M059J (cell line): ENCODE measurements around the gene XBP1. TPM values are rescaled to one million over a fixed set of nuclear protein-coding genes. Genes with fewer than 3 reads are reported as not detected.
"Not testable (repeated sequence)": the region's sequence is repeated elsewhere in the genome, so short reads cannot be mapped to it uniquely, and the experiment has no call there.

ENCODE experiments used
- DNase-seq: peaks from one replicate; pipeline ENCODE4 v3.0.0-alpha.2; 2012; ENCODE audit warnings: low read depth
- total RNA-seq: library from RNA; depleted of rRNA; stranded (reverse); fragments of >200 nt; shearing (Covaris generic); gene quantifications from 2 replicates; pipeline ENCODE4 v1.2.3, GENCODE V29; 2014

Gene XBP1
- total RNA-seq, 1 experiment from 2014 or later = 177 TPM

- DNase-seq = no peak
Observed at GRCh38 chr22:28792491-28793383, 7.6 kb downstream of the XBP1 start.

DNA sequence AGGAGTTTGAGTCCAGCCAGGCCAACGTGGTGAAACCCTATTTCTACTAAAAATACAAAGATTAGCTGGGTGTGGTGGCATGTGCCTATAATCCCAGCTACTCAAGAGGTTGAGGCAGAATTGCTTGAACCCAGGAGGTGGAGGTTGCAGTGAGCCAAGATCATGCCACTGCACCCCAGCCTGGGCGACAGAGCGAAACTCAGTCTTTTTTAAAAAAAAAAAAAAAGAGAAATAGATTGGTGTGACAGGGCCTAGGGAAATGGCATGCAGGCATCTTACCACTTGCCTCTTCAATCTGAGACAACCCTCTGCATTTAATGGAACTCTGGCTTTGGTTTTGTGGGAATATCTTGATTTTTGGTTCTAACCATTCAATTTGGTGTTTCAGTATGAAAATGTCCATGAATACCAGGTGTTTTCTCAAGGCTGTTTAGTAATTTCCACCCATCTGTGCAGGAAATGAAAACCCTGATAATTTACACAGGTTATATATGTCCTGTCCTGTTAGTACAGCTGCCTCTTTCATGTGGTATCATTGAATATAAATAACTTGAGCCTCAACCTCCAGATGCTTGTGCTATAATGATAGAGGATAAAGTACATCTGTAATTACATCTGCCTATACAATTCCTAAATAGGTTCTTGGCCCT, 8.4 kb downstream of the XBP1 start:
- no peak for DNase-seq

- DNase-seq = no peak
Observed at GRCh38 chr22:28791124-28791523, 9.2 kb downstream of the XBP1 start.

DNA sequence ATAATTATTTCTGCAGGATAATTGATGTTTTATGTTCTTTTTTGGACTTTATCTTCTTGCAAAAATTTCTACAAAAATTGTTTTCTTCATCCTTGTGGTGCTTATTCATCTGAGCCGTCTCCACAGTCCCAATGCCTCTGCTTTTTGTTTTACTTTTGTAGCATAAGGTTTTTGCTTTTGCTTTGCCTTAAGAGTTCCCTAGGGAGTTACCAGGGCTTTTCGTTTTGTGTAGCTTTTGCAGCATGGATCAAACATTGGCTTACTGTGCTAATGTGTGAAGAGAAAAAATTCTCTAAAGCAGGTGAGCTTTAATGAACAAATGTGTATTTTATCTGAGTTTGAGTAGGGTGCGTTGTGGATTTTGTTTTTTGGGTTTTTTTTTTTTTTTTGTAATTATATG, 11.8 kb downstream of the XBP1 start:
- DNase-seq = no peak

DNA sequence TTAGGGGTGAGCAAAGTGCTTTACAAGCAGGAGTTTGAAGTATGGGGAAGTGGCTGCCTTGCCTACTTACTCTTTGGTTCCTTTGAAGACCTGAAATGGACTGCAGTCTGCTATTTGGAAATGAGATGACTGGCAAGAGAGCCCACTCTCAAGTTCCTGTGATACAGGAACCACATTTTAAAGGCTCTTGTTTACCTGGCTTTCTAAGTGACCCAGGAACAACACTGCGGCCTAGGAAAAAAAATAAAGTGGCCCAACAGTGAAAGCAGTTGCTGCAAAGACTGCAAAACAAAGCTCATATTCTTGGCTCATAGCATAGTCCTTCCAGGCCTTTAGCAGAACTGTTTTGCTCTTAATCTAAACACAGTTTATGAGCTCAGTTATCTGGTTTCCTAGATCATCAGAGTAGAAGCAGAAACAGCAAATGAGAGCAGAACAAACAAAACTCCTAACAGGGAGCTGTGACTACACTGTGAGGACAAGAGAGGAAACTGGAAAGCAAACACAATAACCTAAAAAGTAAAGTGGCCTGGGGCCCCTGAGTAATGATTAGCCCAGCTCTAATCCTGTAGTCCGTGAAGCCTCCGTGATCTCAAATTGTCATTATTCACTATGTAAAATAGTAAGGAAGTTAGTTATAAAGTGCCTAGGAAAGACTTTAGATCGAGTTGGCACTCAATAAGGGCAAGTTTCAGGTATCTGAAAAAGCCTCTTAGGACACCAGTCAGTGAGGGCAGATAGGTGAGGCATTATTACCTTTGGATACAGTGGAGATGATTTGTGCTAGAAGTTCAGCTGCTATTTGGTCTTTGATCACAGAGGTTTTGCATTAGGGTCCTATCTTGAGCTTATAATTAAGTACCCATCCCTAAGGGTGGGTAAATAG, 16.3 kb downstream of the XBP1 start:
- DNase-seq = no peak

- DNase-seq = no peak
Observed at GRCh38 chr22:28780296-28780695, 20.1 kb downstream of the XBP1 start.

- DNase-seq = no peak
Observed at GRCh38 chr22:28779833-28780232, 20.5 kb downstream of the XBP1 start.

GRCh38 chr22:28774378-28774777, 26.0 kb downstream of the XBP1 start:
- DNase-seq = no peak

GRCh38 chr22:28773461-28773867, 26.9 kb downstream of the XBP1 start:
- peak; percentile 71 for DNase-seq

DNA sequence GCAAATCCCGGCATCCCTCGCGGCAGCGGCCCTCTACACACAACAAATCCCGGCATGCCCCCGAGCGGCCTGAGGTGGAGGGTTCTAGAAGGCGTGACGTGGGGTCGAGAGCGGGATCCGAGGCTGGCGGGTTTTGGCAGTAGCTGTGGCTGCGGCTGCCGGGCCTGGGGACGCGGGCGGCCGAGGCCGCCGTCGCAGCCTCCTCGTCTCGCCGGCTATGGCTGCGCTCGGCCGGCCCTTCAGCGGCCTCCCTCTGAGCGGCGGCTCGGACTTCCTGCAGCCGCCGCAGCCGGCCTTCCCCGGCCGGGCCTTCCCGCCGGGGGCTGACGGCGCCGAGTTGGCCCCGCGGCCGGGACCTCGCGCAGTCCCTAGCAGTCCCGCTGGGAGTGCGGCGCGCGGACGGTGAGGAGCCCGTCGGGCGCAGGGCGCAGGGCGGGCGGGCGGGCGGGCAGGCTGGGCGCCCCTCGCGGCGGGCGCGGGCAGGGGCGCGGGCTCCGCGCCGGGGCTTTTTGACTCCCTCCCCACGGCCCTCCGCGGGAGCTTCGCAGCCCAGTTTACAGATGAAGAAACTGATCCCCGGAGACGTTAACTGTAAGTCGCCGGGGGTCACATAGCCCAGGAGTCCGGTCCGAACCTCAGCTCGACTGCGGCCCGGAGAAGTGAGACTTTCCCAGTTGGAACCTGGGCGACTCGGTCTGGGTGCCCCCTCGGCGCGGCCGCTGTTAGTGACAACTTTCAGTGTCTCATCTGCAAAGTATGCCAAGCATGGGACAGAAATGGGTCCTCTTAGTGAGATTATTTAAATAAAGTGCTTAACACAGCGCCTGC, 27.5 kb downstream of the XBP1 start, which contains the start of gene CCDC117:
Gene CCDC117, plus strand, starts transcription at position 63 of the 828 bp plus-strand sequence. Its CDS starts 155 bp downstream, at position 218.
- DNase-seq = peak; percentile 91

DNA sequence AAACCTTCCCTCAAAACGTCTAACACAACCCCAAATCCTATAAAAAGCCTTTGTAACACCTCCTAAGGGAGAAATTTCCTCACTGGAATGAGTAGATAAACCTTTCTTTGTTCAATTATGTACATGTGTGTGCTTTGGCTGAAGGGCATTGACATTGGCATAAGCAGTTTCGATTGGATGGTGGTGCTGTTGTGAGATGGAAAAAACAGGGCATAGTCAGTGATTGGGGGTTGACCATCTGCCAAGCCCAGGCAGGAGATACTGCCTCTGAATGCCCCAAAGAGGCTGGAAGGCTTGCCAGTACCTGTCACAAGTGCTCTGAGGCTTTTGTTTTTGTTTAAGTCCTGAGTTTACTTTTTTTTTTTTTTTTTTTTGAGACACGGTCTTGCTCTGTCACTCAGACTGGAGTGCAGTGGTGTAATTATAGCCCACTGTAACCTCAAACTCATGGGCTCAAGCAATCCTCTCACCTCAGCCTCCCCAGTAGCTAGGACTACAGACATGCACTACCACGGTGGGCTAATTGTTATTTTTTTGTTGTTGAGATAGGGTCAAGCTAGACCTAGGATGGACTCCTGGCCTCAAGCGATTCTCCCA, 29.1 kb downstream of the XBP1 start:
- peak; percentile 17 for DNase-seq

- no peak for DNase-seq
Observed at GRCh38 chr22:28769394-28770085, 30.8 kb downstream of the XBP1 start.

GRCh38 chr22:28768701-28769393, 31.5 kb downstream of the XBP1 start:
- no peak for DNase-seq

DNA sequence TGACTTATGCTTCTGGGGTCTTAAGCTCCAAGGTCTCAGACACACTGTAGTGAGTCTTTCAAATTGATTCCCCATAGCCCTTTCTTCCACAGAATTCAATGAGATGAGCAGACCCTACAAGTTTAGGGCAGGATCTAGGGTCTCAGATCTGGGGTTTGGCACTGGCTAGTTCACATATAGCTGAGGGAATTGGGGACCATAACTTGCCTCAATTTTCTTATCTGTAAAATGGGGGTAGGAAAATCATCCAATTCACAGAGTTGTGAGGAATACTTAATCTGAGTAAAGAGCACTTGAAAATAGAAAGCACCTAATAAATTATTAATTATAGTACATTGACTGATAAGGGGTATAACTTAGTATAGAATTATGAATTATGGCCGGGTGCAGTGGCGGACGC, 33.7 kb downstream of the XBP1 start:
- no peak for DNase-seq

DNA sequence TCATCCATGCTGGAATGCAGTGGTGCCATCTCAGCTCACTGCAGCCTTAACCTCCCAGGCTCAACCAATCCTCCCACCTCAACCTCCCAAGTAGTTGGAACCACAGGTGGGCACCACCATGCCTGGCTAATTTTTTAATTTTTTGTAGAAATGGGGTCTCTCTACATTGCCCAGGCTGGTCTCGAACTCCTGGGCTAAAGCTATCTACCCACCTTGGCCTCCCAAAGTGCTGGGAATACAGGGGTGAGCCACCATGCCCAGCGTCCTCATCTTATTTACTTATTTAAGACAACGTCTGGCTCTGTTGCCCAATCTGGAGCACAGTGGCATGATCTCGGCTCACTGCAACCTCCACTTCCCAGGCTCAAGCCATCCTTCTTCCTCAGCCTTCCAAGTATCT, 38.4 kb downstream of the XBP1 start:
- not testable (repeated sequence) for DNase-seq

DNA sequence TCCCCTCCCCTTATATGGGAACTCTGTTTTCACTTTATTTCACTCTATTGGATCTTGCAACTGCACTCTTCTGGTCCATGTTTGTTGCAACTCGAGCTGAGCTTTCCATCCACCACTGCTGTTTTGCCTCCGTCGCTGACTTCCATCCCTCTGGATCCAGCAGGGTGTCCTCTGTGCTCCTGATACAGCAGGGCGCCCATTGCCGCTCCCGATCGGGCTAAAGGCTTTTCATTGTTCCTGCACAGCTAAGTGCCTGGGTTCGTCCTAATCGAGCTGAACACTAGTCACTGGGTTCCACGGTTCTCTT, 39.0 kb downstream of the XBP1 start:
- DNase-seq = no peak

- peak; percentile 55 for DNase-seq
Observed at GRCh38 chr22:28759861-28760560, 40.4 kb downstream of the XBP1 start.

- not testable (repeated sequence) for DNase-seq
Observed at GRCh38 chr22:28754512-28754911, 45.9 kb downstream of the XBP1 start.

- peak; percentile 55 for DNase-seq
Observed at GRCh38 chr22:28750471-28750881, 49.9 kb downstream of the XBP1 start.
